OCI-LY3 (cell line): ENCODE measurements around the gene TBC1D21.

Experiments
- EZH2phosphoT487 ChIP-seq: fragments of 200-600 bp; shearing (Covaris generic); IDR thresholded peaks from 2 replicates; pipeline ENCODE4 v1.6.1; 2018; ENCODE audit warnings: antibody characterized with exemption, mixed run types, low read depth
- TF ChIP-seq, protein P1 (sequence below): fragments of 200-600, 300-600 bp; sonication (generic); IDR thresholded peaks from 2 replicates; pipeline ENCODE4 v1.5.1; 2014; ENCODE audit warnings: antibody characterized with exemption, low read length, low read depth

DNA sequence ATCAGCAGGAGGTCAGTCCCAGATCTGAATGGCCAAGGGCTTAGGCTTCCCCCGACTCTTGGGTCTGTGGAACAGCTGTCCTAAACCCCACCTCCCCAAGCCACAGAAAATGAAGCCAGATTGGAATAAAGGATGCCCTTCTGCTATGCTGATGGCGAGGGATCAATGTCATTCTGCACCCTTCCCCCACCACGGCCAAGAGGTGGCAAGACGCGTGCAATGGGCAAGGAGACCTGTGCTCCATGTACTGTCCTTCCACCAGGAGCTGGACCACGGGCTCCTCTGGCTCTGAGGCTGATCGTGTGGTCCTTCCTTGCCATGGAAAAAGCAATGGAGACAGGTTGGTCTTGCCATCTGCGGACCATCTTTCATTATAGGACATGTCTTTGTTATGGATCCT, 32.6 kb upstream of the TBC1D21 start:
- TF ChIP-seq, protein P1, sequence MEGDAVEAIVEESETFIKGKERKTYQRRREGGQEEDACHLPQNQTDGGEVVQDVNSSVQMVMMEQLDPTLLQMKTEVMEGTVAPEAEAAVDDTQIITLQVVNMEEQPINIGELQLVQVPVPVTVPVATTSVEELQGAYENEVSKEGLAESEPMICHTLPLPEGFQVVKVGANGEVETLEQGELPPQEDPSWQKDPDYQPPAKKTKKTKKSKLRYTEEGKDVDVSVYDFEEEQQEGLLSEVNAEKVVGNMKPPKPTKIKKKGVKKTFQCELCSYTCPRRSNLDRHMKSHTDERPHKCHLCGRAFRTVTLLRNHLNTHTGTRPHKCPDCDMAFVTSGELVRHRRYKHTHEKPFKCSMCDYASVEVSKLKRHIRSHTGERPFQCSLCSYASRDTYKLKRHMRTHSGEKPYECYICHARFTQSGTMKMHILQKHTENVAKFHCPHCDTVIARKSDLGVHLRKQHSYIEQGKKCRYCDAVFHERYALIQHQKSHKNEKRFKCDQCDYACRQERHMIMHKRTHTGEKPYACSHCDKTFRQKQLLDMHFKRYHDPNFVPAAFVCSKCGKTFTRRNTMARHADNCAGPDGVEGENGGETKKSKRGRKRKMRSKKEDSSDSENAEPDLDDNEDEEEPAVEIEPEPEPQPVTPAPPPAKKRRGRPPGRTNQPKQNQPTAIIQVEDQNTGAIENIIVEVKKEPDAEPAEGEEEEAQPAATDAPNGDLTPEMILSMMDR = no peak
- no peak for TF ChIP-seq EZH2phosphoT487
